Activated CD8-positive, alpha-beta T cell treated with anti-CD3 and anti-CD28 coated beads for 36 hours (primary cell): ENCODE results near the gene FOXP3. TPM values are rescaled to one million over a fixed set of nuclear protein-coding genes. Genes with fewer than 3 reads are reported as not detected.

Experiments used
- ATAC-seq: fragments of 200-7000 bp; cut with Tn5 transposase; one replicate; pipeline ENCODE4 v1.10.0; 2021; ENCODE audit warnings: mild to moderate bottlenecking, moderate library complexity
- CTCF ChIA-PET: fragments of 350-600 bp; sonication (Branson Sonifier 250); formaldehyde crosslinking; loops from one replicate; lab custom pipeline; 2021; ENCODE audit warnings: antibody characterized with exemption; lab: Charles Lee
- POLR2A ChIA-PET: fragments of 350-600 bp; sonication (Branson Sonifier 250); formaldehyde crosslinking; loops from one replicate; lab custom pipeline; 2021; ENCODE audit warnings: antibody characterized with exemption; lab: Charles Lee
- DNase-seq: peaks from one replicate; pipeline ENCODE4 v3.0.0-alpha.2; 2020
- H3K27ac Mint-ChIP-seq: one replicate; pipeline ENCODE4 v1.8.0; 2021; ENCODE audit warnings: mild to moderate bottlenecking, mixed read lengths
- H3K27me3 Mint-ChIP-seq: one replicate; pipeline ENCODE4 v1.8.0; 2021; ENCODE audit warnings: mixed read lengths
- H3K36me3 Mint-ChIP-seq: one replicate; pipeline ENCODE4 v1.8.0; 2021; ENCODE audit warnings: low read depth, mixed read lengths
- H3K4me1 Mint-ChIP-seq: one replicate; pipeline ENCODE4 v1.8.0; 2021; ENCODE audit warnings: low read depth, mixed read lengths
- H3K4me3 Mint-ChIP-seq: one replicate; pipeline ENCODE4 v1.8.0; 2021; ENCODE audit warnings: mild to moderate bottlenecking, moderate library complexity, mixed read lengths
- H3K9me3 Mint-ChIP-seq: one replicate; pipeline ENCODE4 v1.8.0; 2021; ENCODE audit warnings: mixed read lengths
- intact Hi-C: fragments of 100-400 bp; cut with micrococcal nuclease; formaldehyde crosslinking; loops from one replicate; pipeline ENCODE4 v1.10.0; 2022
- total RNA-seq, 2 experiments: library from RNA; stranded (reverse); gene quantifications; one replicate each; pipeline ENCODE4 v1.2.3, GENCODE V29; 2021
- TF ChIP-seq, protein P1 (sequence below): fragments of 200-600 bp; IDR thresholded peaks from one replicate; pipeline ENCODE4 v1.8.0; 2022; ENCODE audit warnings: antibody characterized with exemption, mild to moderate bottlenecking

The FOXP3 gene
- total RNA-seq, 2 experiments from 2014 or later: 22.3 to 23.5 TPM

- Mint-ChIP-seq H3K36me3 (no peaks in the 10 kb centered on the region), H3K4me3 (no peak overlapping the region), H3K27ac (no peak overlapping the region), H3K9me3 (no peaks in the 10 kb centered on the region), H3K27me3 (no peaks in the 10 kb centered on the region), H3K4me1 (no peaks in the 10 kb centered on the region)
- DNase-seq (no peak), ATAC-seq (no peak)
- POLR2A ChIA-PET: interaction anchor here (0.5 kb wide), 1 partner anchor 47 kb away, joined by 3 read pairs; no protein-coding TSS in a partner anchor
- CTCF ChIA-PET: no interaction called here
- TF ChIP-seq, protein P1, sequence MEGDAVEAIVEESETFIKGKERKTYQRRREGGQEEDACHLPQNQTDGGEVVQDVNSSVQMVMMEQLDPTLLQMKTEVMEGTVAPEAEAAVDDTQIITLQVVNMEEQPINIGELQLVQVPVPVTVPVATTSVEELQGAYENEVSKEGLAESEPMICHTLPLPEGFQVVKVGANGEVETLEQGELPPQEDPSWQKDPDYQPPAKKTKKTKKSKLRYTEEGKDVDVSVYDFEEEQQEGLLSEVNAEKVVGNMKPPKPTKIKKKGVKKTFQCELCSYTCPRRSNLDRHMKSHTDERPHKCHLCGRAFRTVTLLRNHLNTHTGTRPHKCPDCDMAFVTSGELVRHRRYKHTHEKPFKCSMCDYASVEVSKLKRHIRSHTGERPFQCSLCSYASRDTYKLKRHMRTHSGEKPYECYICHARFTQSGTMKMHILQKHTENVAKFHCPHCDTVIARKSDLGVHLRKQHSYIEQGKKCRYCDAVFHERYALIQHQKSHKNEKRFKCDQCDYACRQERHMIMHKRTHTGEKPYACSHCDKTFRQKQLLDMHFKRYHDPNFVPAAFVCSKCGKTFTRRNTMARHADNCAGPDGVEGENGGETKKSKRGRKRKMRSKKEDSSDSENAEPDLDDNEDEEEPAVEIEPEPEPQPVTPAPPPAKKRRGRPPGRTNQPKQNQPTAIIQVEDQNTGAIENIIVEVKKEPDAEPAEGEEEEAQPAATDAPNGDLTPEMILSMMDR: no peak
- intact Hi-C loops: no loop called here
These were observed 50.1 kb downstream of the FOXP3 start for GRCh38 chrX:49214416-49214815.

- ATAC-seq (no peak), DNase-seq (no peak)
- Mint-ChIP-seq H3K36me3 (no peaks in the 10 kb centered on the region), H3K27me3 (no peaks in the 10 kb centered on the region), H3K4me3 (no peak overlapping the region), H3K9me3 (no peaks in the 10 kb centered on the region), H3K4me1 (no peaks in the 10 kb centered on the region), H3K27ac (no peak overlapping the region)
- TF ChIP-seq, protein P1: no peak
- ChIA-PET CTCF (no interaction called here), POLR2A (no interaction called here)
- intact Hi-C loops: no loop called here
These were observed 51.6 kb downstream of the FOXP3 start for GRCh38 chrX:49212861-49213260.

GRCh38 chrX:49212209-49212608, 52.3 kb downstream of the FOXP3 start:
- ATAC-seq: no peak
- intact Hi-C loops: no loop called here
- no peaks in the 10 kb centered on the region for H3K36me3 Mint-ChIP-seq
- TF ChIP-seq, protein P1: no peak
- POLR2A ChIA-PET: no interaction called here
- CTCF ChIA-PET: no interaction called here
- H3K27ac Mint-ChIP-seq: no peak overlapping the region
- no peak for DNase-seq
- no peak overlapping the region for H3K4me3 Mint-ChIP-seq
- no peaks in the 10 kb centered on the region for H3K4me1 Mint-ChIP-seq
- H3K27me3 Mint-ChIP-seq: no peaks in the 10 kb centered on the region
- no peaks in the 10 kb centered on the region for H3K9me3 Mint-ChIP-seq

GRCh38 chrX:49211074-49211473, 53.4 kb downstream of the FOXP3 start:
- no peak overlapping the region for H3K27ac Mint-ChIP-seq
- intact Hi-C loops: no loop called here
- ATAC-seq: no peak

GRCh38 chrX:49210406-49210805, 54.1 kb downstream of the FOXP3 start:
- POLR2A ChIA-PET: interaction anchor here (0.7 kb wide), 1 partner anchor 10 kb away, joined by 3 read pairs; no protein-coding TSS in a partner anchor

More at GRCh38 chrX:49211074-49211473, 53.4 kb downstream of the FOXP3 start:
- CTCF ChIA-PET: no interaction called here
- Mint-ChIP-seq H3K4me3 (no peak overlapping the region), H3K4me1 (no peaks in the 10 kb centered on the region), H3K9me3 (no peaks in the 10 kb centered on the region), H3K36me3 (no peaks in the 10 kb centered on the region), H3K27me3 (no peaks in the 10 kb centered on the region)
- TF ChIP-seq, protein P1: no peak
- POLR2A ChIA-PET: no interaction called here
- no peak for DNase-seq

More at GRCh38 chrX:49210406-49210805, 54.1 kb downstream of the FOXP3 start:
- H3K4me1 Mint-ChIP-seq: no peaks in the 10 kb centered on the region
- DNase-seq (no peak), ATAC-seq (no peak)
- no peaks in the 10 kb centered on the region for H3K27me3 Mint-ChIP-seq
- no peaks in the 10 kb centered on the region for H3K9me3 Mint-ChIP-seq
- H3K4me3 Mint-ChIP-seq: no peak overlapping the region
- H3K27ac Mint-ChIP-seq: no peak overlapping the region
- intact Hi-C loops: no loop called here
- TF ChIP-seq, protein P1: no peak
- CTCF ChIA-PET: no interaction called here
- no peaks in the 10 kb centered on the region for H3K36me3 Mint-ChIP-seq
